HG02981 (cell line): ENCODE data around the gene KIF21B.
A peak's percentile ranks its signal among the peaks of the same experiment; 100 is the strongest.

Experiments used
- ATAC-seq: cut with Tn5 transposase; IDR thresholded peaks from one replicate; pipeline ENCODE4 v1.9.1; 2021; ENCODE audit warnings: mild to moderate bottlenecking, moderate library complexity; ENCODE audit not compliant: unreplicated experiment

The KIF21B gene

DNA sequence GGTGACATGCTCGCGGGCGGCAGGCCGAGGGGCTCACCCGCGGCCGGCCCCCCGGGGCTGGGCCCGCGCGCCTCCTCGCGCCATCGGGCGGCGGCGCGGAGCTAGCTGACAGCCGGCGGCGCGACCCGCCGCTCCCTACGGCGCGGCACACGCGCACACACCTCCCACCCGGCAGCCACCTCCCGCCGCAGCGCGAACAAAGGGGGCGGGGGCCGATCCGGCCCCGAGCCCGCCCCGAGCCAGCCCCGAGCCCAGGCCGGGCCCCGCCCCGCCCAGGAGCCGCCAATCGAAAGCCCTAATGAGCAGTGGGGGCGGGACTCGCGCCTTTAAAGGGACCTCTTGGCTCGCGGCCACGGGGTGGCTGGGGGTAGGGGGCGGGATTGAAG is at the start of gene KIF21B:
Gene KIF21B (minus strand): TSS at position 198 of the 386 bp plus-strand sequence. CDS start 331 bp downstream, outside the sequence.
- ATAC-seq, result peak; percentile 57

GRCh38 chr1:201072922-201073321 is 49.4 kb upstream of the KIF21B start:
- ATAC-seq, result no peak

GRCh38 chr1:201072149-201072548 is 48.6 kb upstream of the KIF21B start:
- no peak for ATAC-seq

DNA sequence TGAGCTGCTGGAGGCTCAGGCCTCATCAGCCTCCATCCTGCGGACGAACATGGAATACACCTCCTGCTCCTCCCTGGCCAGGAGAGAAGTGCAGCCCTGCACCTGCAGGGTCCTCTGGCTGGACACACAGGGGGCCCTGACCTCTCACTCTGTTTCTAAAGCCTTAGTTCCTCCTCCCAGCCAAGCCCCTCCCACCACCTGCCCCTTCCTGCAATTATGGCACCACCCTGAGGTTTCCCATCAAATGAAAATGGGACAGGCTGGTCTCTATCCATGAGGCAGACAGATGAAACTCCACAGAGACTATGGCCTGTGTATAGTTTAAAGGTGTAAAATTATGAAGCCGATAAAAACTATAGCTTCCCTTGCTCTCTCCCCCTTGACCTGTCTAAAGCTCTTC is 46.1 kb upstream of the KIF21B start:
- ATAC-seq, result no peak

DNA sequence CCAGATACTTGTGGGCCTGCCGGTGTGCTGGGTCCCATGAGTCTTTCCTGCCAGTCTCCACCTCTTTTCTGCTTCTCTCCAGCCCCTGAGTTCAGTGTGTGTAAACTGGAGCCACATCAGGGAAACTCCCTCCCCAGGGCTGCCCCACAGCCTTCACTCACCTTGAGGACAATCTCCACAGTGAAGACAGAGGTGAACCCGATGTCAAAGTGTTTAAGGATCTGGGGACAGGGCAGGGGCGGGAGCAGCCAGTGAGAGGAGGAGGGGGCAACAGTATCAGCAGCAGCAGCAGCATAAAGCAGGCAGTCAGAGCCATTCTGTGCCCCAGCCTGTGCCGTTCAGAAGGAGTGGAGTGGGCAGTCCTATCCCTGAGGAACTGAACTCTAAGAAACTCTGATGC is 45.5 kb upstream of the KIF21B start:
- ATAC-seq, result no peak

GRCh38 chr1:201066986-201067385 is 43.5 kb upstream of the KIF21B start:
- ATAC-seq, result no peak

DNA sequence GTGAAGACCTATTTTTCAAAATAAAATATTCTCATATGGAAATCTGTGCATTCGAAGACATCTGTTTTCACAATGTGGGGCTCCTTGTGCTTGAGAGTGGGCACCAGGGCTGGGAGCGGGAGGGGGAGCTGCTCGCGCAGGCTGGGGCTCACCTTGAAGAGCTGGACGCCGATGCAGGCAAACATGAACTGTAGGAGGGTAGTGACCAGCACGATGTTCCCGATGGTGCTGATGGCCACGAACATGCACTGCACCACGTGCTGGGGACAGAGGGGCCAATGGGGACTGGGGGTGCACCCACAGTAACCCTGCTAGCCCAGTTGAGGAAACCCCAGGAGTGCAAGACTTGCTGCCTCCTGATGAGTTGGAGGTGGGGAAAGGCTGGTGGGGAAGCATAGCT is 42.2 kb upstream of the KIF21B start:
- ATAC-seq, result no peak

GRCh38 chr1:201064806-201065205 is 41.3 kb upstream of the KIF21B start:
- ATAC-seq, result no peak

DNA sequence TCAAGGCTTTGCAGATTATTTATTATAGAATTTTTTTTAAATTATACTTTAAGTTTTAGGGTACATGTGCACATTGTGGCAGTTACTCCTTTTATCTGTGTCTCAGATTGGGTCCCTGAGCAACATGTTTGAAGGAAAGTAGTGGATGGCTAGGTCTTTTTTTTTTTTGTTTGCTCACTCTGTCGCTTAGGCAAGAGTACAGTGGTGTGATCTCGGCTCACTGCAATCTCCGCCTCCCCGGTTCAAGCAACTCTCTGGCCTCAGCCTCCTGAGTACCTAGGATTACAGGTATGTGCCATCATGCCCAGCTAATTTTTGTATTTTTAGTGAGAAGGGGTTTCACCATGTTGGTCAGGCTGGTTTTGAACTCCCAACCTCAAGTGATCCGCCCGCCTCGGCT is 39.6 kb upstream of the KIF21B start:
- ATAC-seq, result no peak

DNA sequence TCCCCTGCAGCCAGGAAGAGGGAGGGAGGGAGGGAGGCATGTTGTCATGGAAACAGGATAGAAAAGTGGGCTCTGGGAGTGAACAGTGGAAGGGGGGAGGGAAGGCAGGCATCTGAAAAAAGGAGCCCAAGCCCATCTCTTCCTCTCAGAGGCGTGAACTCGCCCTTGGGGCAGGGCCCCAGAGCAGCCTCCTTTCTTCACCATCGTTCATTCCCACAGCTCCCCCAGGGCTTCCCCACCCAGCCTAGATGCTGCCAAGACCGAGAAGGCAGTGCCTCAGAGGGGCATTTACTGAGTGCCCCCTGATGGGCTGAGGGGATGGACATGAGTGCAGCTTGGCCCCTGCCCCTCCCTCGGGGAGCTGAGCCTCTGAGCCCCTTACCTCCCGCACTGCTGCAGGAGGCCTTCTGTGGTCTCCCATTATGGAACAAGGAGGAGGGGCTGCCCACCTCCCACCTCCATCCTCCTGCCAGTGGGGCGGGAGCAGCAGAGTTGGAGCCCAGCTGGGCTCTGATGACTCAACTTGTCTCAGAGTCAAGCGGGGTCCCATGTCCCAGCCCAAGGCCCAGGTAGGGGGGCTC is 39.1 kb upstream of the KIF21B start:
- ATAC-seq, result no peak

- no peak for ATAC-seq
Measured at GRCh38 chr1:201061886-201062285, 38.4 kb upstream of the KIF21B start.

DNA sequence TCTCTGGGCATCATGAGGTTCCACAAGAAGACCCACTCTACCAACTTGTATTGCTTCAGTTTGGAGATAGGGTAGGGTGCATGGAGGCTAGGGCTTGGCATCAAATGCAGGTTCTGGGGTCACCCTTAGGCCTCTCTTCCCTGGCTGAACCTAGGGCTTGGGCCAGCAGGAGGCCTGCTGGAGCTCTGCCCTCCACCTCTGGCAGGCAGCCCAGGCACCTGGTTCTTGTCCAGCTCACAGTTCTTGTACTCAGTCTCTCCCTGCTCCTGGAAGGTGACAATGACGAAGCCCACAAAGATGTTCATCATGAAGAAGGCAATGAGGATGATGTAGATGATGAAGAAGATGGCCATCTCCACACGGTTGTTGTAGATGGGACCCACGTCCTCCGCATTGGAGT is 37.5 kb upstream of the KIF21B start:
- ATAC-seq, result no peak

DNA sequence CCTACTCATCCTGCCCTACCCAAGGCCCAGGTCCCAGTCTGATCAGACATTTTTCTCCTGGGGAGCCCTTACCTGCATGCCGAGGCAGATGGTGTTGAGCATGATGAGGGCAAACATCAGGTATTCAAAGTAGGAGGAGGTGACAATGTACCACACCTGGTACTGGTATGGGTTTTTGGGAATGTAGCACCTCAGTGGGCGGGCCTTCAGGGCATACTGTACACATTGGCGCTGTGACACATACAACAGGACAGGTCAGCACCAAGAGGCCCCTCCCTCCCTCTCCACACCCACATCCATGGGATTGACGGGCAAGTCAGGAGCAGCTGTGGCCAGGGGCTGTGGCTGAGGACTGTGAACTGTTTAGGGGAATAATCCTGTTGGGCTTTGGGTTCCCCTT is 37.1 kb upstream of the KIF21B start:
- no peak for ATAC-seq

GRCh38 chr1:201059871-201060555 is 36.5 kb upstream of the KIF21B start:
- no peak for ATAC-seq

DNA sequence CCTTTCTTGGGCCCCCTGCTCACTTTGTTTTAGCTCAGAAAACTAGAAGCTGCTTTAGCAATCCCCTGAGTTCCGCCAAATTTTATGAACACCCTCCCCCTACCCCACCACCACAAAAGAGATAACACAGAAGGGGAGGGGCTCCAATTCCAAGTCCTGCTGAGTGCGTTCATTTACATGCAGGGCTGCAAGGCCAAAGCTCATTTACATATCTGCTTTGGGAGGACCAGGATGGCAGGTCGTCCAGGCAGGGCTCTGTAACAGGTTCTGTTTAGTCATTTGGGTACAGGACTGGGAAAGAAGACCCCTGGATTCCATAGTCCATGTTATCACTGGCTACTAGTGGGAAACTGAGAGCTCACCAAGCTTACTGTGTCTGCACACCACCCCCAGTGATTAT is 35.9 kb upstream of the KIF21B start:
- no peak for ATAC-seq

DNA sequence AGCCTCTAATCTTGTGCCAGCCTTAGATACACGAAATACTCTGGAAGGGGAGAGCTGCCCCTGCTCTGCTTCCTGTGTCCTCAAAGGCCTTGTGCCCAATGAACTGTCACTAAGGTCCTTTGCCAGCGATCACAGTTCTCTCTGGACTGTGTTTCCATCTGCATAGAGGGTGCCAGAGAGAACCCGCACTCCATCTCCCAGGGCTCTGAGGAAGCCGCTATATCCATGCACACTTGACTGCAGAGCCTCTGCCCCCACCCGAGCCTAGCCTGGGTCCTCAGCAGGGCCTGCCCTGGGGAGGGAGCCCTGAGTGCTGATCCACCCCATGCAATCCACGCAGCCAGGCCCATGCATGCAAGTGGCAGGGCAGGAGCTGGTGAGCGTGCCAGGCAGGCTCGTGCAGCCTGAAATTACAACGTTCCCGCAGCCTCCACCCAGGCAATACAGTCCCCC is 30.6 kb upstream of the KIF21B start:
- ATAC-seq, result no peak

GRCh38 chr1:201053155-201053860 is 29.8 kb upstream of the KIF21B start:
- ATAC-seq, result no peak

- no peak for ATAC-seq
Measured at GRCh38 chr1:201051399-201051798, 27.9 kb upstream of the KIF21B start.

DNA sequence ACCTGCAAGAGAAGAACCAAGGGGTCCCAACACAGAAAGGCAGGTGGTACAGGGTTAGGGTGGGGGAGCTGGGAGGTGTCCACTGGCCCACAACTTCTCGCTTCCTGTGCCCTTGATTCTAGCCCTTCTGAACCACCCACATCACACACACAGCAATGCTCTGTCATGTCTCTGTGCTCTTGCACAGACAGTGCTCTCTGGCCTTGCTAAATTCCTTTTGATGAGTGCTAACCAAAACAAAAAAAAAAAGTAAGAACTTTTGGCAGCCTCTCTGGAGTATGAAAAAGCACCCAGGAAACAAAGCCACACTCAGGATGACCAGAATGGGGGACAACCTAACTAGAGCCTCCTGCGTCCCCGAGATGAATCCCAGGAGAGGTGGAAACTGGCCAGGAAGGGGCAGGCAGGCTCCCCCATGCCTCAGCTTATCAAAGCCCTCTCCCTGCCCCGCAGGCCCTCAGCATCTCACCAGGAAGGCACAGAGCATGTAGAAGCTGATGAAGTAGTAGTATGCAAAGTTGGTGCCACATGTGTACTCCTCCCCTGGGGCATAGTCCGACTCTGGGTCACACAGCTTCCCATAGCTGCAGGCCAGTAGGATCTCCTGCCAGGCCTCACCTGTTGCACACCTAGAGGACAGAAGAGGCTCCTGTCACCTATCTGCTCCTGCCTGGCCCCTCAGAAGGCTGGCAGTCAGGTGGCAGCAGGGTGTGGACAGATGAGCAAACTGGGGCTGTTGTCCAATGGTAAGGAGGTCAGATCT is 27.2 kb upstream of the KIF21B start:
- no peak for ATAC-seq

DNA sequence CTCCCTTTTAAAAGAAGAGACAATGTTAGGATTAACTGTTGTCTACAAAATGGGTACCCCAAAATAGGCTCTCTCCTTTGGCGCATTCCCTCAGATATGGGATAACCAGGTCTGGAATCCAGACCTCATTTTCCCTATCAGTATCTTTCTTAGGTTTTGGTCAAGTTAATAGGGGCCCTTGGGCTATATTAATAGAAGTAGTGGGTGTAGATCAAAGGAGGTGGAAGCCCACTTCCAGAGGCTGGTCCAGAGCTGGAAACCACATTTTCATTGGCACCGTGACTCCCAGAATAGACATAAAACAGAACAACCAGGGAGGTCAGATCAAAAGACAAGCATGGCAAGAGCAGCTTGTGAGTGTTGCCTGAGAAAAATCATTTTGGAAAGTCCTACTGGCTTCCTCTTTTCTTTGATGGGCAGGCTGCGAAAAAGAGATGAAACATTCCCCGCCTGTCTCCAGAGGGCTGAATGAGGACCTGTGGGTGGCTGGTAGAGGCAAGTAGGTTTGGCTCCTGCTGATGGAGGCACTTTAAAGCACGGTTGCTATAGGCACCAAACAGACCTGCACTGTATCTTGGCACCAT is 25.8 kb upstream of the KIF21B start:
- no peak for ATAC-seq

GRCh38 chr1:201048521-201048920 is 25.0 kb upstream of the KIF21B start:
- ATAC-seq, result no peak
